ENCODE results near the gene DOC2A.

DNA sequence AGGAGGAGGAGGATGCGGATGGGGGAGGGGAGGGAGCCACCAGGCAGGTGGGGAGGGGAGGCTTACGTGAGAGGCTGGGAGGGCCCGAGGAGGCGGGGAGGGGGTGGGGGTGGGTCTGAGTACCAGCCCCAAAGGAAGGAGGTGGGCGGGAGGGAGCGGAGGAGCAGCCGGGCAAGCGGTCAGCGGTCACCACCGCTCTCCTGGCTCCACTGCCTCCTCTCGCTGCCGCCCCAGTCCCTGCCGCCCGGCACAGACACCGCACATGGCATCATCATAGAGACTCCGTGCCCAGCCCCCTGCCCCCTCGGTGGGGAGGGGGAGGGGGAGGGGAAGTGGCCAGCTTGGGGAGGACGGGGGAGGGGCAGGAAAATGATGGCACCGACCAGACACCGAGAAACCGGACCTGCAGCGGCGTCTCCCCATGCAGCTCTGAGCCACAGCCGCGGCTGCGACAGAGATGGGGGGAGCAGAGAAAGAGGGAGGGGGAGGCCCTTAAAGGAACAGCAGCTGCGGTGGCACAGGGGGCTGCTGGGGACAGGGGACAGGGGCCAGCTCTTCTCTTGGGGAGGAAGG lies 20.1 kb upstream of the DOC2A start, which contains the start of gene TLCD3B:
- TF ChIP-seq, protein P1, sequence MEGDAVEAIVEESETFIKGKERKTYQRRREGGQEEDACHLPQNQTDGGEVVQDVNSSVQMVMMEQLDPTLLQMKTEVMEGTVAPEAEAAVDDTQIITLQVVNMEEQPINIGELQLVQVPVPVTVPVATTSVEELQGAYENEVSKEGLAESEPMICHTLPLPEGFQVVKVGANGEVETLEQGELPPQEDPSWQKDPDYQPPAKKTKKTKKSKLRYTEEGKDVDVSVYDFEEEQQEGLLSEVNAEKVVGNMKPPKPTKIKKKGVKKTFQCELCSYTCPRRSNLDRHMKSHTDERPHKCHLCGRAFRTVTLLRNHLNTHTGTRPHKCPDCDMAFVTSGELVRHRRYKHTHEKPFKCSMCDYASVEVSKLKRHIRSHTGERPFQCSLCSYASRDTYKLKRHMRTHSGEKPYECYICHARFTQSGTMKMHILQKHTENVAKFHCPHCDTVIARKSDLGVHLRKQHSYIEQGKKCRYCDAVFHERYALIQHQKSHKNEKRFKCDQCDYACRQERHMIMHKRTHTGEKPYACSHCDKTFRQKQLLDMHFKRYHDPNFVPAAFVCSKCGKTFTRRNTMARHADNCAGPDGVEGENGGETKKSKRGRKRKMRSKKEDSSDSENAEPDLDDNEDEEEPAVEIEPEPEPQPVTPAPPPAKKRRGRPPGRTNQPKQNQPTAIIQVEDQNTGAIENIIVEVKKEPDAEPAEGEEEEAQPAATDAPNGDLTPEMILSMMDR (IDR thresholded peaks at IDR 0.05): no peak
- TF ChIP-seq EP300 (IDR thresholded peaks at IDR 0.05; ENCODE audit: low read depth) (no peak), POLR2AphosphoS5 (IDR thresholded peaks at IDR 0.05) (no peak)
